LNCAP (cell line): Measurements from ENCODE around the gene DNAJC1.
A peak's percentile ranks its signal among the peaks of the same experiment; 100 is the strongest.

Source experiments
- TF ChIP-seq, protein P1 (sequence below): fragments of 450-650 bp; IDR thresholded peaks from 2 replicates; pipeline ENCODE4 v1.5.1; 2017; ENCODE audit warnings: mild to moderate bottlenecking

The DNAJC1 gene

GRCh38 chr10:22003177-22003963 lies at the start of gene DNAJC1:
Gene DNAJC1 (minus strand): TSS chr10:22003730. CDS start chr10:22003434, 296 bp downstream.
- TF ChIP-seq, protein P1, sequence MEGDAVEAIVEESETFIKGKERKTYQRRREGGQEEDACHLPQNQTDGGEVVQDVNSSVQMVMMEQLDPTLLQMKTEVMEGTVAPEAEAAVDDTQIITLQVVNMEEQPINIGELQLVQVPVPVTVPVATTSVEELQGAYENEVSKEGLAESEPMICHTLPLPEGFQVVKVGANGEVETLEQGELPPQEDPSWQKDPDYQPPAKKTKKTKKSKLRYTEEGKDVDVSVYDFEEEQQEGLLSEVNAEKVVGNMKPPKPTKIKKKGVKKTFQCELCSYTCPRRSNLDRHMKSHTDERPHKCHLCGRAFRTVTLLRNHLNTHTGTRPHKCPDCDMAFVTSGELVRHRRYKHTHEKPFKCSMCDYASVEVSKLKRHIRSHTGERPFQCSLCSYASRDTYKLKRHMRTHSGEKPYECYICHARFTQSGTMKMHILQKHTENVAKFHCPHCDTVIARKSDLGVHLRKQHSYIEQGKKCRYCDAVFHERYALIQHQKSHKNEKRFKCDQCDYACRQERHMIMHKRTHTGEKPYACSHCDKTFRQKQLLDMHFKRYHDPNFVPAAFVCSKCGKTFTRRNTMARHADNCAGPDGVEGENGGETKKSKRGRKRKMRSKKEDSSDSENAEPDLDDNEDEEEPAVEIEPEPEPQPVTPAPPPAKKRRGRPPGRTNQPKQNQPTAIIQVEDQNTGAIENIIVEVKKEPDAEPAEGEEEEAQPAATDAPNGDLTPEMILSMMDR = peak; percentile 26

- TF ChIP-seq, protein P1 = no peak
Measured at GRCh38 chr10:22053048-22053447, 49.5 kb upstream of the DNAJC1 start.

- TF ChIP-seq, protein P1 = no peak
Measured at GRCh38 chr10:22049635-22050034, 46.1 kb upstream of the DNAJC1 start.

- TF ChIP-seq, protein P1 = no peak
Measured at GRCh38 chr10:22047812-22048211, 44.3 kb upstream of the DNAJC1 start.

DNA sequence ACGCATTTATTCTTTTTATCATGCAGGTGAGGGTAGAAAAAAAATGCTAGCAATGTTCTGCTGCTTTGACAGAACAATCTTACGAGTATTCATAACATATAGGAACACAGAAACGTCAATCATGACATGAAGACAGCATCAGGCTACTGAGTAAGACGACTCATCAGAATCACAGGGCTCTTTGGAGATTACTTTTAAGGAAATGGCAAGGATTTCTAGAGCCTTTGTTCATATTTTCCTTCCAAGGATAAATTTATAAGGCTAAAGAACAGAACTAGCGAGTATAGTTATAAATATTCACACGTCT lies 39.8 kb upstream of the DNAJC1 start:
- TF ChIP-seq, protein P1 = no peak

GRCh38 chr10:22042557-22043326 lies 39.2 kb upstream of the DNAJC1 start:
- TF ChIP-seq, protein P1 = no peak

- TF ChIP-seq, protein P1 = no peak
Measured at GRCh38 chr10:22034333-22034732, 30.8 kb upstream of the DNAJC1 start.
